Measurements from ENCODE around the gene GALNT17.
"Not testable (repeated sequence)": the region's sequence is repeated elsewhere in the genome, so short reads cannot be mapped to it uniquely, and the experiment has no call there.

The GALNT17 gene

GRCh38 chr7:71171476-71171875, 39.5 kb downstream of the GALNT17 start:
- DNase-seq = no peak

GRCh38 chr7:71173955-71174354, 42.0 kb downstream of the GALNT17 start:
- DNase-seq = no peak

DNA sequence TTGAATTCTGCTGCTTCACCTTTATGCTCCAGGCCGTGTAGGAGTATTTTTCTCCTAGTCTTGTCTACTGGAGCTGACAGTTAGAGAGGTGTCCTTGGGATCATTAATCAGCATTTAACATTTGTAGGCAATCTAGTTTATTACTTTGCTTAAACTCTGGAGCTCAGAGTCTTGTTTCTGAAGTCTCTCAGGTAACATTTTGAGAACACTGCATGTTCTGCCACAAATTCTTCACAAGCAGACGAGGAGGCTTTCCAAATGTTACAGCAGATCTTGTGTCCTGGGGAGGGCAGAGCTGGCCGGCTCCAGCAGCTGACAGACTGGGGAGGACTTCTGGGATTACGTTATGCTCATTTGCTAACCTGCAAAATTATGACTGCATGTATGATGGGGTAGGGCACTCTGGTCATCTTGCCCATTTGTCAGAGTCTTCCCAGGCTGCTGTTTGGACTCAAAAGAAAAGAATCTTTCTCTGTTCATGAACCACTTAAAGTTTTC, 50.5 kb downstream of the GALNT17 start:
- DNase-seq = no peak

DNA sequence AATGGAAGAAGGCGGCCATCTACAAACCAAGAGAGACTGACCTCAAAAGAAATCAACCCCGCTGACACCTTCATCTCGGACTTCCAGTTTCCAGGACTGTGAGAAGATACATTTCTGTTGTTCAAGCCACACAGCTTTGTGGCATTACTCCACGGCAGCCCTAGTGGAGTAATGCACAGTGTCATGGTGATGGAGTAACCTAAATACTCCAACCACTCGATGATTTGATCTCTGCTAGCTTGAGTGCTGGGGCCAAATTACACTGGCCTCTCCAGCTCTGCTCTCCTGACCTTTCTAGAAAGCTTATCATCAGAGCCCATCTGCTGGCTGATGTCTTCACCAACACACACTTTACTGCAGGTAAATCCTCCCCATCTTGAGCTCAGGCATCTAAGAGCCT, 52.2 kb downstream of the GALNT17 start:
- DNase-seq = no peak

- no peak for DNase-seq
Measured at GRCh38 chr7:71184609-71185008, 52.7 kb downstream of the GALNT17 start.

DNA sequence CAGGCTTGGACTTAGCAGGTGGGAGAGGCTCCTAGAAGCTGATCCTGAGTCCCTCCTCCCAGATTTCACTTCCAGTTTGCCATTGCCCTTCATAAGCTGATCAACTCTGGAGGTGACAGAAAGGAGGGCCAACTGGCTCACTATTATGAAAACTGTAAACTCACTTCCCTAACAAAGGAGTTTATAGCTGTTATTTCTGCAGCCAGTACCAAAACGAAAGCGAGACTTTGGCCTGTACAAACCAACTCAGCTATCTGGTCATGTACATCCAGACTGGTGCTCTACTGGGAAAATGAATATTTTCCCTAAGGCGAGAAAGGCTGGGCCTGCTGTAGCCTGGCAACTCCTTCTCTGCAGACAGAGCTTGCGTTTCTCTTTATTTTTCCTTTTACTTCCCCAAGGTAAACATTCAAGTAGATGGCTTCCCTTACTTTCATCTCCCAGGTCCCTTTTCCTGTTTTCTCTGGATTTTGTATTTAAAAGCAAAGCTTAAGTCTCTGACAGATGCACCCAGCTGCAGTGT, 54.7 kb downstream of the GALNT17 start:
- DNase-seq = no peak

DNA sequence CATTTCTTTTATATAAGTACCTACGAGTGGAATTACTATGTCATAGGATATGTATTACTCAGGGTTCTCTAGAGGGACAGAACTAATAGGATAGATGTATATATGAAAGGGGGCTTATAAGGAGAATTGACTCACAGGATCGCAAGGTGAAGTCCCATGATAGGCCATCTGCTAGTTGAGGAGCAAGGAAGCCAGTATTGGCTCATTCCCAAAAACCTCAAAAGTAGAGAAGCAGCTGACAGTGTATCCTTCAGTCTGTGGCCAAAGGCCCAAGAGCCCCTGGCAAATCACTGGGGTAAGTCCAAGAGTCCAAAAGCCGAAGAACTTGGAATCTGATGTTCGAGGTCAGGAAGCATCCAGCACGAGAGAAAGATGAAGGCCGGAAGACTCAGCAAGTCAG, 59.8 kb downstream of the GALNT17 start:
- no peak for DNase-seq

DNA sequence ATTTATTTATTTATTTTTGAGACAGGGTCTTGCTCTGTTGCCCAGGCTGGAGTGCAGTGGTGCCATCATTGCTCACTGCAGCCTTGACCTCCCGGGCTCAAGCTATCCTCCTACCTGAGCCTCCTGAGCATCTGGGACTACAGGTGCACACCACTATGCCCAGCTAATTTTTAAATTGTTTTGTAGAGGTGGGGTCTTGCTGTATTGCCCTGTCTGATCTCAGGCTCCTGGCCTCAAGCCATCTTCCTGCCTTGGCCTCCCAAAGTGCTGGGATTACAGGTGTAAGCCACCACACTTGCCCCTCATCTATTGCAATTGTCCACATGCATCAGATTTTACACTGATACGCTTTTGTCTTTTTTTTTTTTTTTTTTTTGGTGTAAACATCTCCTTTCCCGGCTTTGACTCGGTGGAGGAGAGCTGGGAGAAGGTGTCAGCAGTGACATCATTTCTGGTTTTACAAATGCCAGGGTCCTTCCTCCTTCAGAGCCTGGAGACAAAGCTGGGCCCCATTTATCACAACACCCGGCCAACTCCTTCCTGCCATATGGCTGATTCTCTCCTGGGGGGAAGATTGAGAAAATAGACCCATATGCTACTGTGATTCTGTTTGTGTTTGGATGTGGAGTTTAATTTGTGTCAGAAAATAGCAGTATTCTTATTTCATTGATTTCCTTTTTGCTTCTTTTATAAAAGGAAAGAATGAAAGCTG, 61.3 kb downstream of the GALNT17 start:
- DNase-seq = no peak

- DNase-seq = no peak
Measured at GRCh38 chr7:71198391-71198790, 66.4 kb downstream of the GALNT17 start.

DNA sequence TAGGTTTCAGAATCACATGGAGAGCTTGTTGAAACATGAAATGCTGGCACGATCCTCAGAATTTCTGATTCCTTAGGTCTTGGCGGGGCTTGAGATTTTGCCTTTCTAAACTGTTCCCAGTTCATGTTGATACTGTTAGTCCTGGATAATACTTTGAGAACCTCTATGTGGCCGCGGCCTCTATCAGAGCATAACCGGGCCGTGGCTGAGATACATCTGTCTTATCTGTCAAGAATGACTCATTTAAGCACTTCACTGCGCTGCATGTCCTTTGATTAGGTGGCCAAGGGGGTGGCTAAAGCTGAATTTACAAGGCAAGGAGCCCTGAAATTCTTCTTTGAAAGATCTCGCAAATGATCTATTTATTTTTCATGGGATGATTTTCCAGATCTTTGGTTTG, 66.9 kb downstream of the GALNT17 start:
- no peak for DNase-seq

- DNase-seq = no peak
Measured at GRCh38 chr7:71206184-71206583, 74.2 kb downstream of the GALNT17 start.

GRCh38 chr7:71208881-71209280, 76.9 kb downstream of the GALNT17 start:
- no peak for DNase-seq

DNA sequence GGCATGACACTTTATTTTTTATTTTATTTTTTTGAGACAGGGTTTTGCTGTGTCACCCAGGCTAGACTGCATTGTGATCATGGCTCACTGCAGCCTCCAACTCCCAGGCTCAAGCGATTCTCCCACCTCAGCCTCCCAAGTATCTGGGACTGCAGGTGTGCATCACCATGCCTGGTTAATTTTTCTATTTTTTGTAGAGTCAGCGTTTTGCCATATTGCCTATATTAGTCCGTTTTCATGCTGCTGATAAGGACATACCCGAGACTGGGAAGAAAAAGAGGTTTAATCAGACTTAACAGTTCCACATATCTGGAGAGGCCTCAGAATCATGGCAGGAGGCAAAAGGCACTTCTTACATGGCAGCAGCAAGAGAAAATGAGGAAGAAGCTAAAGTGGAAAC, 77.5 kb downstream of the GALNT17 start:
- not testable (repeated sequence) for DNase-seq

- DNase-seq = no peak
Measured at GRCh38 chr7:71210220-71210619, 78.3 kb downstream of the GALNT17 start.

GRCh38 chr7:71212433-71212832, 80.5 kb downstream of the GALNT17 start:
- not testable (repeated sequence) for DNase-seq

GRCh38 chr7:71216211-71216610, 84.3 kb downstream of the GALNT17 start:
- no peak for DNase-seq

GRCh38 chr7:71220210-71220695, 88.3 kb downstream of the GALNT17 start:
- DNase-seq = no peak

GRCh38 chr7:71221049-71221448, 89.1 kb downstream of the GALNT17 start:
- no peak for DNase-seq

- DNase-seq = no peak
Measured at GRCh38 chr7:71221549-71221948, 89.6 kb downstream of the GALNT17 start.

GRCh38 chr7:71227126-71227525, 95.2 kb downstream of the GALNT17 start:
- no peak for DNase-seq

- DNase-seq = no peak
Measured at GRCh38 chr7:71229148-71229547, 97.2 kb downstream of the GALNT17 start.

GRCh38 chr7:71229699-71230098, 97.8 kb downstream of the GALNT17 start:
- no peak for DNase-seq

GRCh38 chr7:71235253-71235652, 103.3 kb downstream of the GALNT17 start:
- no peak for DNase-seq

DNA sequence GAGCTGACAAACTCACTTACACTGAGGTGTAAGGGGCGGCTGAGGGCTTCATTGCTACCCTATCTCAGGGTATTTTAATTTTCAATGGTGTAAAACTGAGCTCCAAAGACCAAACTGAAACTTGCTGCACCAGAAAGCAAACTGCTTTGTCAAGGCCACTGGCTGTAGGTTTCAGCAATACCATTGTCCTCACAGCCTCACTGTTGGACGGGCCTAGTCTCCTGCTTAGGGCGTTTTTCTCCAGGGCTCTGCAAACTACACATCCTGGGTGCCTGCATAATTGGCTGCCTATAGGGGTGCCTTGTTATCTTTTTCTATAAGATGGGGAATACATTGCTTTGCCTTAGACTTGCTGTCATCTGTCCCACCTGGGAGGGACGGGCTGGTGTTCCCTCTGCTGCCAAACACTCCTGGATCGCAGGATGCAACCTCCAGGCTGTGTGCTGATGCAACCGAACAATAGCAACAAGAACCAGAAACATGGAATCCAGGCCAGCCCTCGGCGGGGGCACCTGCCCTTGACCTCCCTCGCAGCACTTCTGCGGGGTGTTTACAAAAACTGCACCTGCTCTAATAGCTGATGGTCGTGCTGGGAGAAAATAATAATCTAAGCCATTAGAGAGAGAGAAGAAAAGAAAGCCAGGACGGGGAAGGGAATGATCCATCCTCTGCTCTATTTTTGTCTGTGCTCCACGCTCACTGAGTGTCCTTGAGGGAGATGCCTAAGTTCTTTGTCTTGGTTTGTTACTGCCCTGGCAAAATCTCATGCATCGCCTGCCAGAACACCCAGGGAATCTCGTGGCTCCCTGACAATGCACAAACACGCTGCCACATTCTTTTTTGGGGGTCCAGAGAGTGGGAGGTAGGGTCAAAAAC, 104.5 kb downstream of the GALNT17 start:
- DNase-seq = no peak

Measured in activated effector memory CD4-positive, alpha-beta T cell treated with Interleukin-2 at 50 U/mL for 16 hours (primary cell).